ENCODE data around the gene KRTAP10-6.
"Not testable (repeated sequence)": the region's sequence is repeated elsewhere in the genome, so short reads cannot be mapped to it uniquely, and the experiment has no call there.

Gene KRTAP10-6

GRCh38 chr21:44599264-44600029 is 7.1 kb upstream of the KRTAP10-6 start:
- in situ Hi-C loops (cut with HindIII; ENCODE audit: low pct_unique_long_range_greater_than_20kb, low sequenced_read_pairs) = no loop called here
- TF ChIP-seq JUND (IDR thresholded peaks at IDR 0.05; ENCODE audit: low read depth) = no peak
- DNase-seq (ENCODE audit: low read depth in 1 of 2, low spot score in 1 of 2) = no peak

GRCh38 chr21:44598061-44598460 is 5.8 kb upstream of the KRTAP10-6 start:
- in situ Hi-C loops (cut with HindIII; ENCODE audit: low pct_unique_long_range_greater_than_20kb, low sequenced_read_pairs) = no loop called here
- DNase-seq (ENCODE audit: low read depth in 1 of 2, low spot score in 1 of 2) = no peak
- no peak for TF ChIP-seq JUND (IDR thresholded peaks at IDR 0.05; ENCODE audit: low read depth)

GRCh38 chr21:44596068-44596725 is 3.9 kb upstream of the KRTAP10-6 start:
- in situ Hi-C loops (cut with HindIII; ENCODE audit: low pct_unique_long_range_greater_than_20kb, low sequenced_read_pairs) = no loop called here
- DNase-seq (ENCODE audit: low read depth in 1 of 2, low spot score in 1 of 2) = no peak
- no peak for TF ChIP-seq JUND (IDR thresholded peaks at IDR 0.05; ENCODE audit: low read depth)

- DNase-seq (ENCODE audit: low read depth in 1 of 2, low spot score in 1 of 2) = no peak
Observed at GRCh38 chr21:44595524-44595923, 3.2 kb upstream of the KRTAP10-6 start.

GRCh38 chr21:44594406-44594916 is 2.2 kb upstream of the KRTAP10-6 start:
- TF ChIP-seq JUND (IDR thresholded peaks at IDR 0.05; ENCODE audit: low read depth) = no peak
- in situ Hi-C loops (cut with HindIII; ENCODE audit: low pct_unique_long_range_greater_than_20kb, low sequenced_read_pairs) = no loop called here
- no peak for DNase-seq (ENCODE audit: low read depth in 1 of 2, low spot score in 1 of 2)

More at GRCh38 chr21:44595524-44595923, 3.2 kb upstream of the KRTAP10-6 start:
- TF ChIP-seq JUND (IDR thresholded peaks at IDR 0.05; ENCODE audit: low read depth) = no peak
- in situ Hi-C loops (cut with HindIII; ENCODE audit: low pct_unique_long_range_greater_than_20kb, low sequenced_read_pairs) = no loop called here

- no peak for TF ChIP-seq JUND (IDR thresholded peaks at IDR 0.05; ENCODE audit: low read depth)
- in situ Hi-C loops (cut with HindIII; ENCODE audit: low pct_unique_long_range_greater_than_20kb, low sequenced_read_pairs) = no loop called here
- no peak for DNase-seq (ENCODE audit: low read depth in 1 of 2, low spot score in 1 of 2)
Observed at GRCh38 chr21:44593598-44594405, 1.5 kb upstream of the KRTAP10-6 start.

GRCh38 chr21:44591801-44592130 is 539 bp downstream of the KRTAP10-6 start:
- in situ Hi-C loops (cut with HindIII; ENCODE audit: low pct_unique_long_range_greater_than_20kb, low sequenced_read_pairs); DNase-seq (ENCODE audit: low read depth in 1 of 2, low spot score in 1 of 2): not testable (repeated sequence)

GRCh38 chr21:44590897-44591800 is 1.2 kb downstream of the KRTAP10-6 start:
- in situ Hi-C loops (cut with HindIII; ENCODE audit: low pct_unique_long_range_greater_than_20kb, low sequenced_read_pairs) = not testable (repeated sequence)

GRCh38 chr21:44590311-44590721 is 2.0 kb downstream of the KRTAP10-6 start:
- in situ Hi-C loops (cut with HindIII; ENCODE audit: low pct_unique_long_range_greater_than_20kb, low sequenced_read_pairs) = no loop called here
- no peak for TF ChIP-seq JUND (IDR thresholded peaks at IDR 0.05; ENCODE audit: low read depth)
- DNase-seq (ENCODE audit: low read depth in 1 of 2, low spot score in 1 of 2) = no peak

More at GRCh38 chr21:44590897-44591800, 1.2 kb downstream of the KRTAP10-6 start:
- DNase-seq (ENCODE audit: low read depth in 1 of 2, low spot score in 1 of 2) = not testable (repeated sequence)

DNA sequence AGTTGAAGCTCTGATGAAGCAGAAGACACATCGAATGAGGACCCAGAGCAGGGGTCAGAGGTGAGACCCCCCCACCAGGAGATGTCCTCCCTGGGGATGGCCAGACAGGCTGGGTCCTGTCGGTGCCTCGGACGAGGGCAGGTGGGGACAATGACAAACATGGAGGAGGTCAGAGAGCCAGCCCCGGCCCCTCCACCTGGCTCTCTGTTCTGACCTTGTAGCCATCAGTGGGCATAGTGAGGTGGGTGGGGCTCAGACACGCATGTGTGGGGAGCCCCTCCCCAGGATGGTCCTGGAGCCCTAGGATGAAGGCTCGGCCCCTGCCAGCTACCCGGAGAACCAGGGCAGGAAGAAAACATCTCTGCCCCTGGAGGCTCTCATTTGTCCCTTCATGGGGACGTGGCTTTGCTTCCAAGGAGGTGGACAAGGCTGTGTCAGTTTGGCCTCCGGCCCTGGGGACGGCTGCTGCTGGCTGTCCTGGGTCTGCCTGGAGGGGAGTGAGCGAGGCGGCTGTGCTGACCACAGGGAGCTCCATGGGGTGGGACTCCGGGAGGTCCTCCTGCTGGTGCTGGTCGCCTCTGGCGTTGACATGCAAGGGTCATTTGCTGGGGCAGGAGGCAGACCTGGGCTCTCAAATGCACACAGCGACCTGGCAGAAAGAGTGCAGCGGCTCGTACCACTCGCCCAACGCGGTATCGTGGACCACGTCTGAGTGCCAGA is 2.6 kb downstream of the KRTAP10-6 start:
- in situ Hi-C loops (cut with HindIII; ENCODE audit: low pct_unique_long_range_greater_than_20kb, low sequenced_read_pairs) = no loop called here
- no peak for TF ChIP-seq JUND (IDR thresholded peaks at IDR 0.05; ENCODE audit: low read depth)

DNA sequence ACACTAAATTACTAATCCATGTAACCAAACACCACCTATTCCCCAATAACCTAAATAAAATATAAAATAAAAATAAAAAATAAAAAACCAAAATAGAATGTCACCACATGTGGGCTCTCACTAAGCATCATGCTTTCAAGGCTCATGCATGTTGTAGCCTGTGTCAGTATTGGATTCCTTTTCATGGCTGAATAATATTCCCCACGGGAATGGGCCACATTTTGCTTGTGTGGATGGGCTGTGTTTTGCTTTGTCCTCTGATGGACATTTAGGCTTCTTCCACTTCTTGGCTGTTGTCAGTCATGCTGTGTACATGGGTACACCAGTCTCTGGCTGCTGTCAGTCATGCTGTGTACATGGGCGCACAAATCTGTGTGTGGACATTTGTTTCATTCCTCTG is 3.2 kb downstream of the KRTAP10-6 start:
- in situ Hi-C loops (cut with HindIII; ENCODE audit: low pct_unique_long_range_greater_than_20kb, low sequenced_read_pairs) = no loop called here
- DNase-seq (ENCODE audit: low read depth in 1 of 2, low spot score in 1 of 2) = no peak
- no peak for TF ChIP-seq JUND (IDR thresholded peaks at IDR 0.05; ENCODE audit: low read depth)

More for the DNA sequence above, 2.6 kb downstream of the KRTAP10-6 start:
- DNase-seq (ENCODE audit: low read depth in 1 of 2, low spot score in 1 of 2) = no peak

Measured in T47D (cell line).